ENCODE measurements around the gene LEF1.

GRCh38 chr4:108078024-108078733 is 90.6 kb downstream of the LEF1 start:
- TF ChIP-seq CTCF (optimal IDR thresholded peaks at IDR 0.05 in 1 of 3, IDR thresholded peaks at IDR 0.05 in 1 of 3, conservative IDR thresholded peaks at IDR 0.05 in 1 of 3; ENCODE audit: extremely low read depth in 1 of 3, insufficient read depth in 2 of 3, low read length in 3 of 3) (no peak), EZH2 (IDR thresholded peaks at IDR 0.05; ENCODE audit: low read length) (no peak)
